ENCODE results near the gene NTN5.
A peak's percentile ranks its signal among the peaks of the same experiment; 100 is the strongest.
"Not testable (repeated sequence)": the region's sequence is repeated elsewhere in the genome, so short reads cannot be mapped to it uniquely, and the experiment has no call there.

NTN5 gene

GRCh38 chr19:48672994-48673393 lies at the start of gene NTN5:
Gene NTN5, minus strand, starts transcription at chr19:48673017. Its CDS starts 2,031 bp downstream, at chr19:48670986.
- DNase-seq, result no peak

GRCh38 chr19:48722196-48722708 lies 49.4 kb upstream of the NTN5 start:
- no peak for DNase-seq

GRCh38 chr19:48720613-48721296 lies 47.9 kb upstream of the NTN5 start:
- DNase-seq, result peak; percentile 97

- DNase-seq, result no peak
These were observed 47.4 kb upstream of the NTN5 start for GRCh38 chr19:48720251-48720612.

- DNase-seq, result no peak
These were observed 46.7 kb upstream of the NTN5 start, which contains the start of gene MAMSTR for GRCh38 chr19:48719263-48720171. Gene MAMSTR, minus strand, starts transcription at chr19:48719725. Its CDS starts 694 bp downstream, at chr19:48719031.

GRCh38 chr19:48718711-48719231 lies 46.0 kb upstream of the NTN5 start:
- no peak for DNase-seq

GRCh38 chr19:48718106-48718505 lies 45.3 kb upstream of the NTN5 start:
- not testable (repeated sequence) for DNase-seq

- DNase-seq, result no peak
These were observed 43.9 kb upstream of the NTN5 start for GRCh38 chr19:48716562-48717291.

- no peak for DNase-seq
These were observed 42.9 kb upstream of the NTN5 start for GRCh38 chr19:48715681-48716171.

- no peak for DNase-seq
These were observed 42.2 kb upstream of the NTN5 start for GRCh38 chr19:48714759-48715675.

GRCh38 chr19:48713864-48714755 lies 41.3 kb upstream of the NTN5 start:
- peak; percentile 98 for DNase-seq

- DNase-seq, result no peak
These were observed 40.4 kb upstream of the NTN5 start for GRCh38 chr19:48713041-48713863.

- no peak for DNase-seq
These were observed 38.4 kb upstream of the NTN5 start for GRCh38 chr19:48711106-48711662.

- no peak for DNase-seq
These were observed 35.7 kb upstream of the NTN5 start for GRCh38 chr19:48708471-48708870.

- DNase-seq, result no peak
These were observed 32.6 kb upstream of the NTN5 start for GRCh38 chr19:48705431-48705830.

- DNase-seq, result no peak
These were observed 30.5 kb upstream of the NTN5 start for GRCh38 chr19:48703316-48703715.

- no peak for DNase-seq
These were observed 29.9 kb upstream of the NTN5 start for GRCh38 chr19:48702701-48703100.

GRCh38 chr19:48698046-48698445 lies 25.2 kb upstream of the NTN5 start:
- DNase-seq, result no peak

- DNase-seq, result no peak
These were observed 23.7 kb upstream of the NTN5 start for GRCh38 chr19:48696353-48697010.
